Small intestine (tissue), 7 donors: ENCODE measurements around the gene QKI. TPM values are rescaled to one million over a fixed set of nuclear protein-coding genes. Genes with fewer than 3 reads are reported as not detected.

ENCODE experiments used
- DNase-seq, 2 donors: peaks; one replicate each; pipeline versions ENCODE4 v3.0.0 to v3.0.0-alpha.2; 2013
- FAIRE-seq: peaks from 2 replicates; lab custom pipeline; 2012; peaks lifted over from hg19 to GRCh38; lab: Jason Lieb, UNC
- H3K27ac ChIP-seq, 3 donors: one replicate each; pipeline ENCODE4 v1.5.1; 2013; ENCODE audit warnings: low read length in 2 of 3, mild to moderate bottlenecking in 2 of 3, control low read depth in 1 of 3, inconsistent platforms in 1 of 3, low read depth in 1 of 3, moderate library complexity in 1 of 3
- H3K27me3 ChIP-seq, 3 donors: one replicate each; pipeline ENCODE4 v1.6.1; 2013; ENCODE audit warnings: low read length in 3 of 3, inconsistent platforms in 1 of 3; ENCODE audit not compliant: control insufficient read depth in 3 of 3, insufficient read depth in 3 of 3
- H3K36me3 ChIP-seq, 3 donors: one replicate each; pipeline ENCODE4 v1.6.1; 2013; ENCODE audit warnings: low read length in 3 of 3, inconsistent platforms in 1 of 3, low read depth in 1 of 3, mild to moderate bottlenecking in 1 of 3, moderate library complexity in 1 of 3; ENCODE audit not compliant: control insufficient read depth in 3 of 3, insufficient read depth in 2 of 3
- H3K4me1 ChIP-seq, 3 donors: one replicate each; pipeline ENCODE4 v1.6.1; 2013; ENCODE audit warnings: low read length in 2 of 3, inconsistent platforms in 1 of 3, low read depth in 1 of 3, mild to moderate bottlenecking in 1 of 3, moderate library complexity in 1 of 3; ENCODE audit not compliant: control insufficient read depth in 3 of 3, insufficient read depth in 2 of 3
- H3K4me3 ChIP-seq, 3 donors: one replicate each; pipeline ENCODE4 v1.5.1; 2013; ENCODE audit warnings: low read length in 3 of 3, control low read depth in 1 of 3, inconsistent platforms in 1 of 3, low read depth in 1 of 3, mild to moderate bottlenecking in 1 of 3, moderate library complexity in 1 of 3
- H3K9me3 ChIP-seq, 2 donors: one replicate each; pipeline ENCODE4 v1.6.1; 2013; ENCODE audit warnings: low read depth in 1 of 2, low read length in 1 of 2; ENCODE audit not compliant: control insufficient read depth in 2 of 2, insufficient read depth in 1 of 2
- WGBS, 3 donors: extraction: QIAGEN DNeasy Blood & Tissue Kit; methylation state at CpG; one replicate each; pipeline ENCODE4 v1.1.7; 2013; 5-methylcytosine and 5-hydroxymethylcytosine counted together
- polyA plus RNA-seq, 4 donors: library from polyadenylated mRNA; stranded (reverse) in 3 of 4; unstranded in 1 of 4; fragments of 200-250 nt in 3 of 4; fragments of 120-200 nt in 1 of 4; gene quantifications; one replicate each; pipeline versions ENCODE4 v1.2.1 to v1.2.3, GENCODE V29; 2013
- donor health status: healthy with polysubstance abuse.
- donor health status: control.
- donor health status: control.
- donor health status: Bipolar disorder and iron deficiency.
- donor health status: healthy.

Gene QKI
- polyA plus RNA-seq, 4 donors, result 2.5 to 18.9 (median 13.7) TPM

GRCh38 chr6:163460307-163460782 is 45.8 kb downstream of the QKI start:
- 12 to 24% (median 22%) methylated on average over 5 of the region's 5 CpGs for WGBS, 3 donors
- DNase-seq, result peak; percentile 2 to 54
- H3K9me3 ChIP-seq, result no peaks in the 10 kb centered on the region

GRCh38 chr6:163461696-163462095 is 47.2 kb downstream of the QKI start:
- DNase-seq (peak in 1 of 2 donors; percentile 1), FAIRE-seq (no peak)
- Histone ChIP-seq H3K9me3 (no peaks in the 10 kb centered on the region), H3K27ac (no peak overlapping the region), H3K4me3 (no peak overlapping the region), H3K36me3 (peaks cover 0 to 2% (median 0%) of the 10 kb centered on the region in 3 donors), H3K4me1 (peaks cover 0 to 3% (median 0%) of the 10 kb centered on the region in 3 donors), H3K27me3 (no peaks in the 10 kb centered on the region)
- 81 to 91% (median 88%) methylated on average over 3 of the region's 3 CpGs for WGBS, 3 donors

More at GRCh38 chr6:163460307-163460782, 45.8 kb downstream of the QKI start:
- H3K27me3 ChIP-seq, result no peaks in the 10 kb centered on the region
- H3K27ac ChIP-seq, result peak overlapping the region in 2 of 3 donors; percentile 55 to 87
- H3K4me3 ChIP-seq, result peak overlapping the region in 2 of 3 donors; percentile 19 to 53
- FAIRE-seq, result no peak
- H3K4me1 ChIP-seq, result peaks cover 0 to 3% (median 0%) of the 10 kb centered on the region in 3 donors
- H3K36me3 ChIP-seq, result peaks cover 0 to 2% (median 0%) of the 10 kb centered on the region in 3 donors

- Histone ChIP-seq H3K4me3 (no peak overlapping the region), H3K4me1 (peaks cover 0 to 3% (median 0%) of the 10 kb centered on the region in 3 donors), H3K27ac (no peak overlapping the region), H3K36me3 (no peaks in the 10 kb centered on the region), H3K27me3 (no peaks in the 10 kb centered on the region), H3K9me3 (no peaks in the 10 kb centered on the region)
- DNase-seq, result no peak
- no peak for FAIRE-seq
- WGBS, 3 donors, result 81 to 91% (median 86%) methylated on average over 5 of the region's 5 CpGs
Observed at GRCh38 chr6:163463180-163463579, 48.7 kb downstream of the QKI start.

- Histone ChIP-seq H3K9me3 (no peaks in the 10 kb centered on the region), H3K4me3 (no peak overlapping the region), H3K27ac (no peak overlapping the region), H3K27me3 (no peaks in the 10 kb centered on the region), H3K4me1 (peaks cover 0 to 3% (median 0%) of the 10 kb centered on the region in 3 donors), H3K36me3 (no peaks in the 10 kb centered on the region)
- WGBS, 3 donors, result 70 to 87% (median 86%) methylated on average over 1 of the region's 1 CpG
- DNase-seq (no peak), FAIRE-seq (no peak)
Observed at GRCh38 chr6:163463795-163464194, 49.3 kb downstream of the QKI start.

- H3K9me3 ChIP-seq, result peaks cover 0 to 5% of the 10 kb centered on the region in 2 donors
- H3K4me1 ChIP-seq, result no peaks in the 10 kb centered on the region
- H3K27ac ChIP-seq, result no peak overlapping the region
- H3K4me3 ChIP-seq, result no peak overlapping the region
- 92 to 97% (median 93%) methylated on average over 3 of the region's 3 CpGs for WGBS, 3 donors
- no peak for FAIRE-seq
- no peaks in the 10 kb centered on the region for H3K36me3 ChIP-seq
- H3K27me3 ChIP-seq, result no peaks in the 10 kb centered on the region
- DNase-seq, result no peak
Observed at GRCh38 chr6:163466839-163467390, 52.4 kb downstream of the QKI start.

GRCh38 chr6:163468738-163469137 is 54.2 kb downstream of the QKI start:
- DNase-seq, result no peak
- H3K27ac ChIP-seq, result no peak overlapping the region
- no peak overlapping the region for H3K4me3 ChIP-seq
- no peaks in the 10 kb centered on the region for H3K27me3 ChIP-seq
- no peaks in the 10 kb centered on the region for H3K4me1 ChIP-seq
- no peaks in the 10 kb centered on the region for H3K36me3 ChIP-seq
- 46 to 74% (median 60%) methylated on average over 3 of the region's 3 CpGs for WGBS, 3 donors
- no peak for FAIRE-seq
- H3K9me3 ChIP-seq, result peaks cover 0 to 5% of the 10 kb centered on the region in 2 donors

- H3K4me1 ChIP-seq, result no peaks in the 10 kb centered on the region
- 76 to 91% (median 84%) methylated on average over 1 of the region's 1 CpG for WGBS, 3 donors
- H3K36me3 ChIP-seq, result no peaks in the 10 kb centered on the region
- peaks cover 0 to 5% of the 10 kb centered on the region in 2 donors for H3K9me3 ChIP-seq
- FAIRE-seq (no peak), DNase-seq (no peak)
- no peak overlapping the region for H3K27ac ChIP-seq
- H3K4me3 ChIP-seq, result no peak overlapping the region
- no peaks in the 10 kb centered on the region for H3K27me3 ChIP-seq
Observed at GRCh38 chr6:163469459-163469985, 55.0 kb downstream of the QKI start.

- FAIRE-seq, result no peak
- Histone ChIP-seq H3K9me3 (peaks cover 0 to 5% of the 10 kb centered on the region in 2 donors), H3K36me3 (no peaks in the 10 kb centered on the region), H3K27me3 (no peaks in the 10 kb centered on the region), H3K4me1 (no peaks in the 10 kb centered on the region), H3K4me3 (no peak overlapping the region), H3K27ac (no peak overlapping the region)
- no peak for DNase-seq
Observed at GRCh38 chr6:163470611-163471010, 56.1 kb downstream of the QKI start.
